Neural cell (in vitro differentiated cells): ENCODE measurements around the gene SGTA. TPM values are rescaled to one million over a fixed set of nuclear protein-coding genes. Genes with fewer than 3 reads are reported as not detected.

Experiments
- H2AFZ ChIP-seq: fragments of 200-600, 300-800 bp; sonication (generic), shearing (Covaris generic); 2 replicates; pipeline ENCODE4 v1.6.0; 2014; ENCODE audit warnings: low read depth, mild to moderate bottlenecking, antibody characterized with exemption, low read length, moderate library complexity
- H3F3A ChIP-seq: fragments of 200-600 bp; shearing (Covaris generic); 2 replicates; pipeline ENCODE4 v1.6.1; 2016; ENCODE audit warnings: mild to moderate bottlenecking, moderate library complexity, mixed read lengths, antibody characterized with exemption, low read length; ENCODE audit not compliant: insufficient read depth, poor library complexity, severe bottlenecking
- H3K27ac ChIP-seq: fragments of 200-600, 300-800 bp; sonication (generic), shearing (Covaris generic); 2 replicates; pipeline ENCODE4 v1.5.1; 2014; ENCODE audit warnings: mild to moderate bottlenecking, low read length, moderate library complexity
- H3K27me3 ChIP-seq: fragments of 300-800, 200-600 bp; sonication (generic), shearing (Covaris generic); 2 replicates; pipeline ENCODE4 v1.6.0; 2014; ENCODE audit warnings: mild to moderate bottlenecking, low read depth, low read length, moderate library complexity; ENCODE audit not compliant: insufficient read depth
- H3K36me3 ChIP-seq: fragments of 300-800, 200-600 bp; sonication (generic), shearing (Covaris generic); 2 replicates; pipeline ENCODE4 v1.5.1; 2014; ENCODE audit warnings: mild to moderate bottlenecking, antibody characterized with exemption, low read length, moderate library complexity; ENCODE audit not compliant: insufficient read depth
- H3K4me2 ChIP-seq: fragments of 300-800, 200-600 bp; sonication (generic), shearing (Covaris generic); 2 replicates; pipeline ENCODE4 v1.6.0; 2014; ENCODE audit warnings: mild to moderate bottlenecking, low read length
- H3K4me3 ChIP-seq: fragments of 300-800, 200-600 bp; sonication (generic), shearing (Covaris generic); 2 replicates; pipeline ENCODE4 v1.5.1; 2014; ENCODE audit warnings: mild to moderate bottlenecking, low read length, moderate library complexity
- H3K79me2 ChIP-seq: fragments of 200-600 bp; shearing (Covaris generic); replicated peaks from 2 replicates; pipeline ENCODE4 v1.6.0; 2014; ENCODE audit warnings: mild to moderate bottlenecking, low read length, moderate library complexity; ENCODE audit not compliant: insufficient read depth
- H3K9ac ChIP-seq: fragments of 300-800, 200-600 bp; sonication (generic), shearing (Covaris generic); 2 replicates; pipeline ENCODE4 v1.6.1; 2016; ENCODE audit warnings: mild to moderate bottlenecking, low read length, mixed read lengths
- H3K9me2 ChIP-seq: fragments of 200-600 bp; shearing (Covaris generic); 2 replicates; pipeline ENCODE4 v1.6.1; 2016; ENCODE audit warnings: mild to moderate bottlenecking, low read length, mixed read lengths; ENCODE audit not compliant: insufficient read depth
- H3K9me3 ChIP-seq: fragments of 200-600, 300-800 bp; sonication (generic), shearing (Covaris generic); 2 replicates; pipeline ENCODE4 v1.6.1; 2016; ENCODE audit warnings: mild to moderate bottlenecking, mixed run types, low read length, moderate library complexity, mixed read lengths
- H4K20me1 ChIP-seq: fragments of 200-600 bp; shearing (Covaris generic); 2 replicates; pipeline ENCODE4 v1.6.1; 2016; ENCODE audit warnings: mild to moderate bottlenecking, mixed run types; ENCODE audit not compliant: insufficient read depth
- CTCF ChIP-seq: fragments of 450-650 bp; IDR thresholded peaks from 2 replicates; pipeline ENCODE4 v1.5.1; 2014; ENCODE audit warnings: antibody characterized with exemption, mild to moderate bottlenecking, moderate library complexity; ENCODE audit not compliant: poor library complexity, severe bottlenecking
- EP300 ChIP-seq: fragments of 450-650 bp; conservative IDR thresholded peaks from 2 replicates; pipeline ENCODE4 v1.6.1; 2014; ENCODE audit warnings: antibody characterized with exemption, mild to moderate bottlenecking, moderate library complexity; ENCODE audit not compliant: poor library complexity, severe bottlenecking
- EZH2 ChIP-seq: fragments of 200-600, 300-800 bp; shearing (Covaris generic), sonication (generic); IDR thresholded peaks from 2 replicates; pipeline ENCODE4 v1.6.1; 2014; ENCODE audit warnings: antibody characterized with exemption, low read length, borderline replicate concordance, mild to moderate bottlenecking; ENCODE audit not compliant: insufficient read depth, poor library complexity, severe bottlenecking
- MXI1 ChIP-seq: fragments of 450-650 bp; conservative IDR thresholded peaks from 2 replicates; pipeline ENCODE4 v1.6.1; 2014; ENCODE audit warnings: antibody characterized with exemption, mild to moderate bottlenecking; ENCODE audit not compliant: poor library complexity, severe bottlenecking
- POLR2AphosphoS5 ChIP-seq: IDR thresholded peaks from 2 replicates; pipeline ENCODE4 v1.6.1; 2012
- RAD21 ChIP-seq: fragments of 450-650 bp; conservative IDR thresholded peaks from 2 replicates; pipeline ENCODE4 v1.6.1; 2014; ENCODE audit warnings: antibody characterized with exemption, mild to moderate bottlenecking, moderate library complexity
- REST ChIP-seq: IDR thresholded peaks from 2 replicates; pipeline ENCODE4 v1.6.1; 2012; ENCODE audit warnings: borderline replicate concordance
- SMC3 ChIP-seq: fragments of 450-650 bp; conservative IDR thresholded peaks from 2 replicates; pipeline ENCODE4 v1.6.1; 2014; ENCODE audit warnings: antibody characterized with exemption, mild to moderate bottlenecking, moderate library complexity; ENCODE audit not compliant: poor library complexity
- TAF1 ChIP-seq: IDR thresholded peaks from 2 replicates; pipeline ENCODE4 v1.6.1; 2012; ENCODE audit warnings: low read depth
- polyA plus RNA-seq: library from polyadenylated mRNA; depleted of rRNA; stranded (reverse); fragments of >200 nt; gene quantifications from 2 replicates; pipeline ENCODE4 v1.2.3, GENCODE V29; 2014

The SGTA gene
- polyA plus RNA-seq, 1 donor from 2014 or later = 80.6 TPM

GRCh38 chr19:2827022-2827421 lies 43.9 kb upstream of the SGTA start:
- Histone ChIP-seq H3K9me2 (no peaks in the 10 kb centered on the region), H4K20me1 (no peaks in the 10 kb centered on the region), H3K4me2 (no peak overlapping the region), H3K79me2 (no peaks in the 10 kb centered on the region), H3K27ac (no peak overlapping the region), H3K36me3 (peaks cover 10% of the 10 kb centered on the region), H3K27me3 (no peaks in the 10 kb centered on the region), H3F3A (no peaks in the 10 kb centered on the region), H2AFZ (no peak overlapping the region), H3K9ac (no peak overlapping the region), H3K4me3 (no peak overlapping the region), H3K9me3 (peaks cover 4% of the 10 kb centered on the region)
- no peak for TF ChIP-seq TAF1
- no peak for TF ChIP-seq SMC3
- no peak for TF ChIP-seq MXI1
- TF ChIP-seq EZH2 = no peak

GRCh38 chr19:2824129-2824528 lies 41.1 kb upstream of the SGTA start:
- Histone ChIP-seq H3K4me2 (no peak overlapping the region), H3K9me2 (no peaks in the 10 kb centered on the region), H3K9me3 (no peaks in the 10 kb centered on the region), H2AFZ (no peak overlapping the region), H3K4me3 (no peak overlapping the region), H3K27me3 (no peaks in the 10 kb centered on the region), H3K79me2 (no peaks in the 10 kb centered on the region), H3K9ac (no peak overlapping the region), H3K36me3 (peaks cover 10% of the 10 kb centered on the region), H3F3A (no peaks in the 10 kb centered on the region), H3K27ac (no peak overlapping the region), H4K20me1 (no peaks in the 10 kb centered on the region)
- TF ChIP-seq CTCF (no peak), SMC3 (no peak), RAD21 (no peak), REST (no peak), EZH2 (no peak), TAF1 (no peak), EP300 (no peak), POLR2AphosphoS5 (no peak)

- Histone ChIP-seq H3K4me2 (no peak overlapping the region), H3K9me3 (no peaks in the 10 kb centered on the region), H2AFZ (no peak overlapping the region), H3K9me2 (no peaks in the 10 kb centered on the region), H3F3A (no peaks in the 10 kb centered on the region), H3K9ac (no peak overlapping the region), H3K36me3 (peaks cover 10% of the 10 kb centered on the region), H3K4me3 (no peak overlapping the region), H3K79me2 (no peaks in the 10 kb centered on the region), H3K27me3 (no peaks in the 10 kb centered on the region), H4K20me1 (no peaks in the 10 kb centered on the region), H3K27ac (no peak overlapping the region)
- TF ChIP-seq POLR2AphosphoS5 = no peak
- TF ChIP-seq MXI1 = no peak
- no peak for TF ChIP-seq CTCF
- TF ChIP-seq RAD21 = no peak
These were observed 40.6 kb upstream of the SGTA start for GRCh38 chr19:2823646-2824045.
